Measurements from ENCODE around the gene PPP1R1C.

The PPP1R1C gene

DNA sequence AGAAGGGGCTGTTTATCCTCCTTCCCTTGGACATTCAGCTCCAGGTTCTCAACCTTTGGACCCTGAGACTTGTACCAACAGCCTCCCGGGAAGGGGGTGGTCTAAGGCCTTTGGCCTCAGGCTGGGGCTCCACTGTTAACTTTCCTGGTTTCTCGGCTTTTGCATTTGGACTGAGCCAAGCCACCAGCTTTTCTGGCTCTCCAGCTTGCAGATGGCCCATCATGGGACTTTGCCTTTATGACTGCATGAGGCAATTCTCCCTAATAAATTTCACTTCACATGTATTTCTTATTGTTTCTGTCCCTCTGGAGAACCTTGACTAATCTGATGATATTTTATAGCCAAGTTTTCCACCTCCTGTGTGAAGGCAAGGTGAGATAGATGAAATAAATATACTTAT, 180.8 kb downstream of the PPP1R1C start:
- DNase-seq (ENCODE audit: low read depth), result no peak
- no peak overlapping the region for H3K4me3 ChIP-seq (ENCODE audit: control insufficient read depth, low read depth, low read length)
- TF ChIP-seq, protein P1, sequence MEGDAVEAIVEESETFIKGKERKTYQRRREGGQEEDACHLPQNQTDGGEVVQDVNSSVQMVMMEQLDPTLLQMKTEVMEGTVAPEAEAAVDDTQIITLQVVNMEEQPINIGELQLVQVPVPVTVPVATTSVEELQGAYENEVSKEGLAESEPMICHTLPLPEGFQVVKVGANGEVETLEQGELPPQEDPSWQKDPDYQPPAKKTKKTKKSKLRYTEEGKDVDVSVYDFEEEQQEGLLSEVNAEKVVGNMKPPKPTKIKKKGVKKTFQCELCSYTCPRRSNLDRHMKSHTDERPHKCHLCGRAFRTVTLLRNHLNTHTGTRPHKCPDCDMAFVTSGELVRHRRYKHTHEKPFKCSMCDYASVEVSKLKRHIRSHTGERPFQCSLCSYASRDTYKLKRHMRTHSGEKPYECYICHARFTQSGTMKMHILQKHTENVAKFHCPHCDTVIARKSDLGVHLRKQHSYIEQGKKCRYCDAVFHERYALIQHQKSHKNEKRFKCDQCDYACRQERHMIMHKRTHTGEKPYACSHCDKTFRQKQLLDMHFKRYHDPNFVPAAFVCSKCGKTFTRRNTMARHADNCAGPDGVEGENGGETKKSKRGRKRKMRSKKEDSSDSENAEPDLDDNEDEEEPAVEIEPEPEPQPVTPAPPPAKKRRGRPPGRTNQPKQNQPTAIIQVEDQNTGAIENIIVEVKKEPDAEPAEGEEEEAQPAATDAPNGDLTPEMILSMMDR (conservative IDR thresholded peaks at IDR 0.05; ENCODE audit: control insufficient read depth, insufficient read depth, low read depth, low read length), result no peak

DNA sequence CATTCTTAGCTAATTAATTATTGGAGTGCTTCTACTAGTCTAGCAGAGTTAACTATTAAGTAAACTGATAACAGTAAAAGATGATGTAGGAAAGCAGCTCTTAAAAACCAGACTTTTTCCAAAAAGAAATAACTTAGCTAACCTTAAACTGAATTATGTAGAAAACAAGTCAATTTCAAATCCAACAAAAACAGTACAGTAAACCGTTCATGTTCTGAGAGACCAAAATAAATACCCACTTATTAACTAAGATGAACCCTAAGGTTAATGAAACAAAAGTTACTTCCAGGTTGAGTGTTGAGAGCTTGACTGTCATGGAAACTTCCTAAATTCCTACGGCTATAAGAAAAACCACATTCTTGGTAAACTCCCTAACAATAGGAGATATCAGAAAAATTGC, 181.2 kb downstream of the PPP1R1C start:
- TF ChIP-seq, protein P1 (conservative IDR thresholded peaks at IDR 0.05; ENCODE audit: control insufficient read depth, insufficient read depth, low read depth, low read length), result no peak
- no peak overlapping the region for H3K4me3 ChIP-seq (ENCODE audit: control insufficient read depth, low read depth, low read length)
- DNase-seq (ENCODE audit: low read depth), result no peak

Measured in fibroblast of mammary gland (primary cell).